Measurements from ENCODE around the gene CREB5.

The CREB5 gene

GRCh38 chr7:28649811-28650210, 237.5 kb downstream of the CREB5 start:
- FAIRE-seq = no peak

- no peak for FAIRE-seq
Measured at GRCh38 chr7:28654110-28654509, 241.8 kb downstream of the CREB5 start.

- FAIRE-seq = no peak
Measured at GRCh38 chr7:28656529-28656928, 244.2 kb downstream of the CREB5 start.

- FAIRE-seq = no peak
Measured at GRCh38 chr7:28658381-28658780, 246.1 kb downstream of the CREB5 start.

- FAIRE-seq = no peak
Measured at GRCh38 chr7:28660132-28660531, 247.8 kb downstream of the CREB5 start.

- FAIRE-seq = no peak
Measured at GRCh38 chr7:28661826-28662595, 249.7 kb downstream of the CREB5 start.

- no peak for FAIRE-seq
Measured at GRCh38 chr7:28666154-28666553, 253.8 kb downstream of the CREB5 start.

GRCh38 chr7:28668085-28668484, 255.8 kb downstream of the CREB5 start:
- FAIRE-seq = no peak

- no peak for FAIRE-seq
Measured at GRCh38 chr7:28669330-28669729, 257.0 kb downstream of the CREB5 start.

GRCh38 chr7:28671526-28671925, 259.2 kb downstream of the CREB5 start:
- no peak for FAIRE-seq

- FAIRE-seq = no peak
Measured at GRCh38 chr7:28672397-28672797, 260.1 kb downstream of the CREB5 start.

GRCh38 chr7:28674359-28674782, 262.1 kb downstream of the CREB5 start:
- no peak for FAIRE-seq

GRCh38 chr7:28675429-28675828, 263.1 kb downstream of the CREB5 start:
- FAIRE-seq = no peak

- no peak for FAIRE-seq
Measured at GRCh38 chr7:28677668-28678067, 265.4 kb downstream of the CREB5 start.

GRCh38 chr7:28678431-28678965, 266.2 kb downstream of the CREB5 start:
- FAIRE-seq = no peak

- no peak for FAIRE-seq
Measured at GRCh38 chr7:28681693-28682310, 269.5 kb downstream of the CREB5 start.

GRCh38 chr7:28682801-28683200, 270.5 kb downstream of the CREB5 start:
- no peak for FAIRE-seq

GRCh38 chr7:28684650-28685241, 272.4 kb downstream of the CREB5 start:
- FAIRE-seq = no peak

GRCh38 chr7:28685242-28685643, 272.9 kb downstream of the CREB5 start:
- FAIRE-seq = no peak

- no peak for FAIRE-seq
Measured at GRCh38 chr7:28685644-28686417, 273.5 kb downstream of the CREB5 start.

GRCh38 chr7:28686418-28686800, 274.1 kb downstream of the CREB5 start:
- FAIRE-seq = no peak

GRCh38 chr7:28687537-28687936, 275.2 kb downstream of the CREB5 start:
- FAIRE-seq = no peak

GRCh38 chr7:28688174-28688573, 275.9 kb downstream of the CREB5 start:
- FAIRE-seq = no peak

Measured in colon (tissue), 2 donors.